Mucosa of gallbladder (tissue), 1 donor: Measurements from ENCODE around the gene SLC7A5. TPM values are rescaled to one million over a fixed set of nuclear protein-coding genes. Genes with fewer than 3 reads are reported as not detected.
A peak's percentile ranks its signal among the peaks of the same experiment; 100 is the strongest.
"Not testable (repeated sequence)": the region's sequence is repeated elsewhere in the genome, so short reads cannot be mapped to it uniquely, and the experiment has no call there.

Experiments
- DNase-seq: peaks from one replicate; pipeline ENCODE4 v3.0.0-alpha.2; 2020; ENCODE audit warnings: low spot score
- total RNA-seq: library from RNA; stranded (reverse); gene quantifications from one replicate; pipeline ENCODE4 v1.2.1, GENCODE V29; 2021
- donor health status: DM: no; HTN: no; CAD: no.

Gene SLC7A5
- total RNA-seq, 1 donor from 2014 or later, result 9.4 TPM

DNA sequence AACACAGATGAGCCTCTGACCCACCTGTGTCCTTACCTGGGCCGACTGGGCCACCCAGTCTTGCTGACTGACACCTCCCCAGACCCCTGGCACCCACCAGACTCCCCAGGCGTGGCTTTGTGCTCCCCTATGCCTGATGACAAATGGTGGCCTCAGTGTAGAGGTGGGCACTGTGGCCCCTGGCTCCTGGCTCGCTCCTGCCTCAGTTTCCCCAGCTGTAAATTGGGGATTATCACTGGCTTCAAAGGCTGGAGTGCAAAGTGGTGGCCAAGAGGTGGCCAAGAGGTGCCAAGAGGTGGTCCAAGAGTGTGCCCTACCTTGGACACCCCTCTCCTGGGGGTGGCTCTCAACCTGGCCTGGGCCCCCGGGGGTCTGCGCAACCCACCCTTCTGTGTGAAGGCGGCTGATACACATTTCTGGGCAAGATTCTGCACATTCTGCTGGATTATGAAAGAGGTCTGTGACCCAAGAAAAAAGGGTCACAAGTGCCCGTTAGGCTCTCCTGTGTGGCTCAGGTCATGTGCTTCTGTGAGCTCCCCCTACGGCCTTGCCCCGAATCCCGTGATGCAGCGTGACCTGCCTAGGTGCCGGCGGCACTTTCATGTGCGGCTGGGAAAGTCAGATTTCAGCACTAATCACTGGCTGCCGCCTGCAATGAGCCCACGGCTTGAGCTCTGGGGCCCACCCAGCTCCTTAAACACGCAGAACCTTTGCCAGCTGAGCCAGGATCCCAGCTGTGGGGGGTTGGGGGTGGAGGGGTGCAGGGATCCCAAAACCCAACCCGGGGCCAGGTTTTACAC is 7.8 kb downstream of the SLC7A5 start:
- not testable (repeated sequence) for DNase-seq

GRCh38 chr16:87860553-87861299 is 8.6 kb downstream of the SLC7A5 start:
- DNase-seq, result no peak

- DNase-seq, result not testable (repeated sequence)
Measured at GRCh38 chr16:87858151-87858993, 10.9 kb downstream of the SLC7A5 start.

GRCh38 chr16:87856791-87857228 is 12.5 kb downstream of the SLC7A5 start:
- no peak for DNase-seq

DNA sequence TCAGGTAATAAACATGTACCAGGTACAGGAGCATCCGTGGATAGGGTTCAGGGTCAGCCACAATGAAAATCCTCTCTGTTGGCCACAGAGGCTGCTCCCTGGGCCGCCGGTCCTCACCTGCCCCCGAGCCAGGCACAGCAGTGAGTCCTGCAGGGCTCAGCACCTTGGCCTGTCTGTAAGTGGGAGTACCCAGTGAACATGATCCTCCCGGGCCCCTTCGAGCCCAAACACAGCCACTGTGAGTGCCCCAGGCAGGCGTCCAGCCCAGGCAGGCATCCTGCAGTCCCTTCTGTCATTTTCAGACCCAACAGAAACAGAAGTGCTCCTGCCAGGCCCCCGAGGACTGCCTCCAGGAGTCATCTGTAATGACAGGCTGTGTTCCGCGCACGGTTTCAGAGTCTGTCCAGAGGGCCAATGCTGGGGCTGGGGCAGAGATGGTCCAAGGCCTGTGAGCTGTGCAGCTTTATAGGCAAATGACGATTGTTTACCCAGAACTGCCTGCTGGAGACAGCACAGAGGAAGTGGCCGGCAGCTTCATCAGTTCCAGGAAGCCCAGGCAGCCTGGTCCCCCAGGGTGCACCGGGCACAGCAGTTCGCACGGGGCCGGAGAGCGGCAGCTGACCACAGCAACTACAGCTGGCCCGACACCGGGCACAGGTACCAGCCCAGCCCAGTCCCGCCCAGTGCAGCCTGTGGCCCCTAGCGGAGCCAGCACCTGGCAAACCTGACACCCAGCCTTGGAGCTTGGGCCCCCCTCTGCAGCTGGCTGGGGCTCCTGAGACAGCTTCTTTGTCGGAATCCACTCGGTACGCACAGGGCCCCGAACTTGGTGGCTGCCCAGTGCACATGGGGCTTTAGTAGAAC is 13.2 kb downstream of the SLC7A5 start:
- peak; percentile 66 for DNase-seq

DNA sequence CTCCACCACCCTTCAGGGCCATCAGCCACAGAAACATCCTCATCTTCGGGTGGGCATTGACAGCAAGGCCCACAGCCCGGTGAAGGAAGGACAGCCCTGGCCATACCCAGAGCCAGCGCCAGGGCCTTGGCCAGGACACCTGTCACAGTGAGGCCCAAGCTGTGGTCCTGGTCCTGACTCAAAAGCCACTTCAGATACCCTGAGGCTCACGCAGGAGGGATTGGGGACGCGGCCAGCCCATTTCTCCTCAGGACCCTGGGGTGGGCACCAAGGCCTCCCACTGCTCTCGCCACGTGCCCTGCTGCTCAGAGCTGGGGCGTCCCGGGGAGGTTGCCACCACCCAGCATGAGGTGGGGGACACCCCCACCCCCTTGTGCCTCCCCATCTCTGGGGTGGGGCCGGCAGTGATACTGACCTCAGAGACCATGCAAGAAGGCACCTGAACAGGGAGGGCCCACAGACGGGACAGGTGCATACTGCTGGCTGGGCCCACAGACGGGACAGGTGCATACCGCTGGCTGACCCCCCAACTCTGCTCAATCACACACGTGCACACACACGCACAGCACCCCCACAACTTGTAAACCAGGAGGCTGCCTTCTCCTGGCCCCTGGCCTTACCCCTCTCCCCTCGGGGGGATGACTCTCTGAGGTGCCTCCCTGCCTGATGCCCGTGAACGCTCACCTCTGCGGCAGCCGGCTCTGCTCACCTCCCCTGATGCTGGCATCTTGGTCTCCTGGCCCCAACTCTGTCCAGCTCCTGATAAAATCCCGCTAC is 14.2 kb downstream of the SLC7A5 start:
- DNase-seq, result no peak

- no peak for DNase-seq
Measured at GRCh38 chr16:87854053-87854906, 15.0 kb downstream of the SLC7A5 start.

DNA sequence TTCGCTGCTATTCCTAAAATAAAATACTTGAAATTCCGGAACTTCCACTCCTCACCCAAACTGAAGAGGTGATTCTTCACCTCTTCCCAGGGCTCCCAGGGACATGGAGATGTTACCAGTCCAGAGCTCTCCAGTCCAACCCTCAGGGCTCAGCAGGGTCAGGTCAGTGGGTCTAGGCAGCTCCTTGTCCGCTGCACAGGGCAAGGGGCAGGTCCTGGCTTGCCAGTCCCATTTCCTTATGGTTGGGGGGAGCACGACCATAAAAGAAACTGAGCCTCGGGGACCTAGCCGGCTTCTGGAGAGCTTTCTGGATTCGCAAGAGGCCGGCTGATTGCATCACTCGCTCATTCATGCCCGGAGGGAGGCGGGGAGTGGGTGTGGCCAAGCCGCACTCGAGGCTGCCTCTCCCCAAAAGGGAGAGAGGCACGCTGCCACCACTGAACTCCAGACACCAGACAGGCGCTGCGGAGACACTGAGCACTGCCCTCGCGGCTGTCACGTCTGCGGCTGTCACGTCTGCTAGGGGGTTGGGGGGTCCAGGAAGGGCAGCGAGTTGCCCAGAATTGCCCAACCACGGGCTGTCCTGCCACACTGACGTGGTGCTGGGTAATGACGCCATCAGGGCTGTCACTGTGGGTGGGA is 15.8 kb downstream of the SLC7A5 start:
- DNase-seq, result peak; percentile 92

- no peak for DNase-seq
Measured at GRCh38 chr16:87851601-87852000, 17.7 kb downstream of the SLC7A5 start.

DNA sequence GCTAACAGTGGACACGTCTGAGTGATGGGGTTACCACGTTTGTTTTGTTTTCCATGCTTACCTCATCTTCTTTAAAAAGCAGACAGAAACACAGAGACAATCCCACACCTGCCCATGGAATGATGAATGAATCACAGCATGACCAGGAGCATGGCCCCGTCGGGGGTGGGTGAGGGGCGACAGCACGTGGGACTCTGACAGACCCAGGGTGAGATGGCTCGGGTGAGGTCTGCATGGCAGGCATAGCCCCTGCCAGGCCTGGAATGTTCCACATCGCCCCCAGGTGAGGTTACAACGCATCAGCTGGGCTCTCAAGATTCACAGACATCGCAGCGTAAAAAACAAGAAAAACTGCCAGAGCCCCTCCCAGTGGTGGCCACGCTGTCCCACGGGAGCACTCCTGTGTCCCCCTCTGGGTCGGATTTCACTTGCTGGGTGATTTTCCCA is 18.1 kb downstream of the SLC7A5 start:
- DNase-seq, result no peak

- no peak for DNase-seq
Measured at GRCh38 chr16:87850009-87851006, 19.0 kb downstream of the SLC7A5 start.

DNA sequence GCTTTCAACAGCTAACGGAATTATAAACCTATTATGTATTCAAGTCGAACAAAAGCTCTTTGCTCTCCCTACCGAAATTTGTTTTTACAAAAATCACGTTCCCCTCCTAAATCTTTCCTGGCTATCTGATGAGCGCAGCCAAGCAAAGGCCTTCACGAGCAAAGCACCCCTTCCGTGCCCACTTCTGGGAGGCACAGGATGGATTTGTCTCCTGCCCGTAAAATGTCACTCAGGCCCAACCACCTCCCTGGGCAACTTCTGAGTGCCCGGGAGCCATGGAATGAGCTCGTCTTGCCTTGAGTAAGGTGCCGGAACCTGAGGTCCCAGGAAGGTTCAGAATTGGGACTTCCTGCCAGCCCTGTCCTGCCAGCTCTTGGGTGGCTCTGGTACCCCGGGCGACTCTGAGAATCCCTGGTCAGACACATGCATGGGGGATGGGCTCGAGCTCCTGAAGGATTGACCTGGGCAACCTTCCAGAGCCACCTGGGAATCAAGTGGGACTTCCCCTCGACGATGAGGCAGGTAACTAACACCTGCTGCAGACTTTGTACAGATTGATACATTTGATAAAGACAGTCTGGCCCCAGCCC is 19.8 kb downstream of the SLC7A5 start:
- DNase-seq, result no peak

- DNase-seq, result no peak
Measured at GRCh38 chr16:87848676-87849345, 20.5 kb downstream of the SLC7A5 start.

DNA sequence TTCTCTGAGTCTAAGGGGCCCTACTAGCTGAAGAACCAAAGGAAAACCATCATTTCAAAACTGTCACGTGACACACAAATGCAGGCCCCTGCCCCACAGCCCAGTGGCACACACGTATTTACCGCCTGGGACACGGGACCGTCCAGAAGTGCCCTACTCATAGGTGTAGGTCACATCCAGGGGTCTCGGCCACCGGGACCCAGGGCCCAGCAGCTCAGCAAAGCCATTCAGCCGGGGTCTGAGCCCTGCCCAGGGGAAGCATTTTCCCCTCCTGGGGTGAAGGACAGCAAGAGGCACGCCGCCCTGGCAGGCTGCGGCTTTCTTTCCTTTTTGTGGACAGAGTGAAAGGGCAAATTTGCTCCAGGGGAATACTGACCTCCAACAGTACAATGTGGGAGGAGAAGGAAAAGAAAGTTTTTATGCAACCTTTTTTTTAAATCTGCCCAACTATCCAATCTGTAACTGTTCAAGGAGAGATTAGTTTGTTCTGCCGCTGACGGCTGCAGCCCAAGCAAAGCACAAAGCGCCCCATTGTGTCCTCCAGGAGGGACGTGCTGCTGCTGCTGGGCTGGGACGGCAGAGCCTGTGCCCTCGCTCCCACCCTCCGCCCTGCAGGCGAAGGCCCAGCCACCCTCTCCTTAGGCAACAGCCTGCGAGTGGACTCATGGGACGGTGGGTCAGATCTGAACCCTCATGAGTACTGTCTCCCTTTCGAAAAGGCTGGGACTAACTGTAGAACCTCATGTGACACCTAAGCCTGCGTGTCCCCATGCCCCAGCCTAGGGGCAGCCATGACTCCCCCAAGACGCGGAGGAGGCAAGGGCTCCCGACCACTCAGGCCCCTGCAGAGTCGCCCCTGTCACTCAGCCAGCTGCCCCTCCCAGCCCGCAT is 21.3 kb downstream of the SLC7A5 start:
- no peak for DNase-seq

- no peak for DNase-seq
Measured at GRCh38 chr16:87847467-87847784, 21.9 kb downstream of the SLC7A5 start.
